MCF 10A (cell line): ENCODE results near the gene AUTS2. TPM values are rescaled to one million over a fixed set of nuclear protein-coding genes. Genes with fewer than 3 reads are reported as not detected.

Experiments
- BruUV-seq: library from RNA; stranded (reverse); fragments of 400-500 nt; replicated peaks from 2 replicates; lab custom pipeline; 2021; lab: Mats Ljungman, UMichigan
- CTCF ChIA-PET: fragments of 300-600 bp; sonication (Branson Sonifier 250); formaldehyde crosslinking; extraction: SDS; loops from one replicate; lab custom pipeline; 2021; ENCODE audit warnings: antibody characterized with exemption, inconsistent platforms; lab: Yijun Ruan, JAX
- POLR2A ChIA-PET: fragments of 300-600, 350-650 bp; sonication (Branson Sonifier 250); formaldehyde crosslinking; extraction: SDS; loops from one replicate; lab custom pipeline; 2020; ENCODE audit warnings: antibody characterized with exemption, inconsistent platforms; lab: Yijun Ruan, JAX
- DNase-seq: peaks from one replicate; pipeline ENCODE4 v3.0.0-alpha.2; 2018; ENCODE audit not compliant: unreplicated experiment
- H3K27ac Mint-ChIP-seq: one replicate; pipeline ENCODE4 v1.8.0; 2022; ENCODE audit warnings: mild to moderate bottlenecking, low read depth, mixed read lengths; ENCODE audit not compliant: unreplicated experiment
- H3K27me3 Mint-ChIP-seq: one replicate; pipeline ENCODE4 v1.8.0; 2022; ENCODE audit warnings: mixed read lengths; ENCODE audit not compliant: insufficient read depth, unreplicated experiment
- H3K36me3 Mint-ChIP-seq: one replicate; pipeline ENCODE4 v1.8.0; 2022; ENCODE audit warnings: mild to moderate bottlenecking, moderate library complexity, mixed read lengths; ENCODE audit not compliant: insufficient read depth, unreplicated experiment
- H3K4me1 Mint-ChIP-seq: one replicate; pipeline ENCODE4 v1.8.0; 2022; ENCODE audit warnings: mixed read lengths; ENCODE audit not compliant: insufficient read depth, unreplicated experiment
- H3K4me3 Mint-ChIP-seq: one replicate; pipeline ENCODE4 v1.8.0; 2022; ENCODE audit warnings: mild to moderate bottlenecking, moderate library complexity, mixed read lengths; ENCODE audit not compliant: unreplicated experiment
- H3K9me3 Mint-ChIP-seq: one replicate; pipeline ENCODE4 v1.8.0; 2022; ENCODE audit warnings: mixed read lengths; ENCODE audit not compliant: unreplicated experiment
- CTCF ChIP-seq: fragments of 200-600 bp; IDR thresholded peaks from one replicate; pipeline ENCODE4 v1.8.0; 2022; ENCODE audit warnings: antibody characterized with exemption, mild to moderate bottlenecking; ENCODE audit not compliant: unreplicated experiment
- intact Hi-C: fragments of 100-400 bp; cut with micrococcal nuclease; formaldehyde crosslinking; loops from 2 replicates; pipeline ENCODE4 v1.14.1; 2022
- total RNA-seq: library from RNA; stranded (reverse); gene quantifications from 2 replicates; pipeline ENCODE4 v1.2.3, GENCODE V29; 2022

Gene AUTS2
- total RNA-seq, 1 experiment from 2014 or later: 1.3 TPM

- CTCF ChIA-PET: interaction anchor here (0.9 kb wide), 1 partner anchor 976 kb away, joined by 5 read pairs; no protein-coding TSS in a partner anchor
Measured at GRCh38 chr7:70759674-70760073, 1161.4 kb downstream of the AUTS2 start.

GRCh38 chr7:70761711-70762328, 1163.5 kb downstream of the AUTS2 start:
- H3K4me3 Mint-ChIP-seq: no peak overlapping the region
- ChIA-PET POLR2A (no interaction called here), CTCF (no interaction called here)
- no peak for DNase-seq
- H3K27me3 Mint-ChIP-seq: no peaks in the 10 kb centered on the region
- no peaks in the 10 kb centered on the region for H3K4me1 Mint-ChIP-seq
- intact Hi-C loops: no loop called here
- no peak for TF ChIP-seq CTCF
- H3K9me3 Mint-ChIP-seq: peaks cover 7% of the 10 kb centered on the region
- H3K36me3 Mint-ChIP-seq: no peaks in the 10 kb centered on the region
- BruUV-seq: no TSS peak
- no peak overlapping the region for H3K27ac Mint-ChIP-seq

More at GRCh38 chr7:70759674-70760073, 1161.4 kb downstream of the AUTS2 start:
- H3K27ac Mint-ChIP-seq: no peak overlapping the region
- H3K36me3 Mint-ChIP-seq: no peaks in the 10 kb centered on the region
- DNase-seq: no peak
- H3K27me3 Mint-ChIP-seq: no peaks in the 10 kb centered on the region
- POLR2A ChIA-PET: interaction anchor here (0.7 kb wide), 1 partner anchor 186 kb away, joined by 3 read pairs; no protein-coding TSS in a partner anchor
- H3K4me3 Mint-ChIP-seq: no peak overlapping the region
- intact Hi-C loops: no loop called here
- H3K9me3 Mint-ChIP-seq: peaks cover 1% of the 10 kb centered on the region
- H3K4me1 Mint-ChIP-seq: no peaks in the 10 kb centered on the region
- no TSS peak for BruUV-seq
- no peak for TF ChIP-seq CTCF

GRCh38 chr7:70762696-70763095, 1164.4 kb downstream of the AUTS2 start:
- POLR2A ChIA-PET: no interaction called here
- no TSS peak for BruUV-seq
- Mint-ChIP-seq H3K27ac (no peak overlapping the region), H3K4me3 (no peak overlapping the region), H3K4me1 (no peaks in the 10 kb centered on the region), H3K36me3 (no peaks in the 10 kb centered on the region), H3K9me3 (peaks cover 7% of the 10 kb centered on the region), H3K27me3 (no peaks in the 10 kb centered on the region)
- intact Hi-C loops: no loop called here
- CTCF ChIA-PET: interaction anchor here (0.7 kb wide), 1 partner anchor 54 kb away, joined by 3 read pairs; no protein-coding TSS in a partner anchor
- DNase-seq: no peak
- no peak for TF ChIP-seq CTCF

GRCh38 chr7:70763961-70764691, 1165.9 kb downstream of the AUTS2 start:
- Mint-ChIP-seq H3K27ac (no peak overlapping the region), H3K4me3 (no peak overlapping the region), H3K9me3 (peaks cover 7% of the 10 kb centered on the region), H3K36me3 (no peaks in the 10 kb centered on the region), H3K4me1 (no peaks in the 10 kb centered on the region), H3K27me3 (no peaks in the 10 kb centered on the region)
- intact Hi-C loops: no loop called here
- ChIA-PET POLR2A (no interaction called here), CTCF (no interaction called here)
- no TSS peak for BruUV-seq
- TF ChIP-seq CTCF: no peak
- DNase-seq: no peak
